ENCODE data around the gene LRRC4C.

- TF ChIP-seq, protein P1, sequence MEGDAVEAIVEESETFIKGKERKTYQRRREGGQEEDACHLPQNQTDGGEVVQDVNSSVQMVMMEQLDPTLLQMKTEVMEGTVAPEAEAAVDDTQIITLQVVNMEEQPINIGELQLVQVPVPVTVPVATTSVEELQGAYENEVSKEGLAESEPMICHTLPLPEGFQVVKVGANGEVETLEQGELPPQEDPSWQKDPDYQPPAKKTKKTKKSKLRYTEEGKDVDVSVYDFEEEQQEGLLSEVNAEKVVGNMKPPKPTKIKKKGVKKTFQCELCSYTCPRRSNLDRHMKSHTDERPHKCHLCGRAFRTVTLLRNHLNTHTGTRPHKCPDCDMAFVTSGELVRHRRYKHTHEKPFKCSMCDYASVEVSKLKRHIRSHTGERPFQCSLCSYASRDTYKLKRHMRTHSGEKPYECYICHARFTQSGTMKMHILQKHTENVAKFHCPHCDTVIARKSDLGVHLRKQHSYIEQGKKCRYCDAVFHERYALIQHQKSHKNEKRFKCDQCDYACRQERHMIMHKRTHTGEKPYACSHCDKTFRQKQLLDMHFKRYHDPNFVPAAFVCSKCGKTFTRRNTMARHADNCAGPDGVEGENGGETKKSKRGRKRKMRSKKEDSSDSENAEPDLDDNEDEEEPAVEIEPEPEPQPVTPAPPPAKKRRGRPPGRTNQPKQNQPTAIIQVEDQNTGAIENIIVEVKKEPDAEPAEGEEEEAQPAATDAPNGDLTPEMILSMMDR (IDR thresholded peaks at IDR 0.05), result no peak
- TF ChIP-seq EZH2phosphoT487 (IDR thresholded peaks at IDR 0.05) (no peak), EZH2 (IDR thresholded peaks at IDR 0.05) (no peak)
These were observed 769.6 kb downstream of the LRRC4C start for GRCh38 chr11:40689823-40690222.
